Stimulated activated naive CD4-positive, alpha-beta T cell treated with Interleukin-2 at 50 U/mL for 16 hours (primary cell): ENCODE results near the gene HNRNPH2.

Source experiments
- DNase-seq: peaks from one replicate; lab custom pipeline; 2025; lab: John Stamatoyannopoulos, UW

Gene HNRNPH2

DNA sequence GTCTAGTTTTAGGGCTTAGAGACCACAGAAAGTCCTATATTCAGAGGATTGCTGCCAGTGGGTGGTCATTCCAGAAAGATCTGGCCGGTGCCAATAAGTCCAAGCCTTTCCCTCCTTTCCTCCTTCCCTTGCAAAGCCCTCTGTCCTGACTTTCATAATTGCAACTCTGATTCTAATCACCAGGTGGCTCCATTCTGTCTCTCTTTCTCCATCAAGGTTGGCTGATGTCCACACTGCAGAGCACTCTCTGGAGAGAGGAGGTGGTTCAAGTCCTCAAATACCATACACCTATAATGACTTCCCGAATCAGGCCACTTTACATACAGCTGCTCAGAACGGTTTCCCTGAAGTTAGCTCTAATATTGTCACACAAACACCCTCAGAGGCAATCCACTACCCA is 54.9 kb downstream of the HNRNPH2 start:
- DNase-seq = no peak
